HEK293 (cell line): ENCODE measurements around the gene TNS3.

Experiments used
- CTCF ChIP-seq: fragments of 450-650 bp; formaldehyde crosslinking; IDR thresholded peaks from 2 replicates; pipeline ENCODE4 v1.5.1; 2016; ENCODE audit warnings: missing biosample characterization, missing genetic modification characterization
- GLIS1 ChIP-seq: fragments of 450-650 bp; formaldehyde crosslinking; IDR thresholded peaks from 2 replicates; pipeline ENCODE4 v1.5.1; 2016; ENCODE audit warnings: missing biosample characterization, missing genetic modification characterization
- KLF16 ChIP-seq: fragments of 450-650 bp; formaldehyde crosslinking; IDR thresholded peaks from 2 replicates; pipeline ENCODE4 v1.5.1; 2017; ENCODE audit warnings: missing biosample characterization, missing genetic modification characterization
- MYNN ChIP-seq: fragments of 450-650 bp; formaldehyde crosslinking; IDR thresholded peaks from 2 replicates; pipeline ENCODE4 v1.5.1; 2016; ENCODE audit warnings: missing biosample characterization, missing genetic modification characterization, borderline replicate concordance
- ZNF311 ChIP-seq: fragments of 450-650 bp; formaldehyde crosslinking; IDR thresholded peaks from 2 replicates; pipeline ENCODE4 v1.5.1; 2017; ENCODE audit warnings: missing biosample characterization, missing genetic modification characterization, borderline replicate concordance
- ZNF335 ChIP-seq: fragments of 450-650 bp; formaldehyde crosslinking; conservative IDR thresholded peaks from 2 replicates; pipeline ENCODE4 v1.5.1; 2016; ENCODE audit warnings: missing biosample characterization, missing genetic modification characterization
- ZNF561 ChIP-seq: fragments of 450-650 bp; IDR thresholded peaks from 2 replicates; pipeline ENCODE4 v1.5.1; 2018; ENCODE audit warnings: missing biosample characterization, missing genetic modification characterization, borderline replicate concordance
- ZNF677 ChIP-seq: fragments of 450-650 bp; IDR thresholded peaks from 2 replicates; pipeline ENCODE4 v1.5.0; 2018; ENCODE audit warnings: missing biosample characterization, mild to moderate bottlenecking, missing genetic modification characterization, moderate library complexity
- ZNF792 ChIP-seq: fragments of 450-650 bp; formaldehyde crosslinking; IDR thresholded peaks from 2 replicates; pipeline ENCODE4 v1.5.1; 2016; ENCODE audit warnings: missing biosample characterization, missing genetic modification characterization

GRCh38 chr7:47370461-47371042 lies 211.4 kb downstream of the TNS3 start:
- no peak for TF ChIP-seq CTCF (tag by site-specific recombination)
- no peak for TF ChIP-seq GLIS1 (tag by site-specific recombination)
- no peak for TF ChIP-seq ZNF561 (tag by site-specific recombination)
- no peak for TF ChIP-seq ZNF792 (tag by site-specific recombination)
- no peak for TF ChIP-seq ZNF311
- TF ChIP-seq MYNN (tag by site-specific recombination), result no peak
- TF ChIP-seq KLF16 (tag by site-specific recombination), result no peak
- no peak for TF ChIP-seq ZNF677 (tag by site-specific recombination)
- no peak for TF ChIP-seq ZNF335 (tag by site-specific recombination)
